DND-41 (cell line): ENCODE results near the gene ARHGAP15.

Source experiments
- ATAC-seq: fragments of 200-7000 bp; cut with Tn5 transposase; 3 replicates; pipeline ENCODE4 v1.9.1; 2021; ENCODE audit warnings: low read depth; ENCODE audit not compliant: insufficient read depth
- DNase-seq: peaks from one replicate; pipeline ENCODE4 v3.0.0-alpha.2; 2020
- H2AFZ ChIP-seq: 2 replicates; pipeline ENCODE4 v1.6.0; 2012; ENCODE audit warnings: low read depth, low read length
- H3K27ac ChIP-seq: 2 replicates; pipeline ENCODE4 v1.5.1; 2012; ENCODE audit warnings: low read length, inconsistent platforms
- H3K27me3 ChIP-seq: fragments of 200-600 bp; sonication (generic); 2 replicates; pipeline ENCODE4 v1.6.0; 2012; ENCODE audit warnings: low read length, mild to moderate bottlenecking, inconsistent platforms; ENCODE audit not compliant: insufficient read depth, poor library complexity
- H3K36me3 ChIP-seq: 2 replicates; pipeline ENCODE4 v1.5.1; 2012; ENCODE audit warnings: low read length, inconsistent platforms; ENCODE audit not compliant: insufficient read depth
- H3K4me1 ChIP-seq: 2 replicates; pipeline ENCODE4 v1.5.1; 2012; ENCODE audit warnings: mild to moderate bottlenecking, low read length; ENCODE audit not compliant: insufficient read depth
- H3K4me2 ChIP-seq: 2 replicates; pipeline ENCODE4 v1.6.0; 2012; ENCODE audit warnings: mild to moderate bottlenecking, moderate library complexity, low read length, inconsistent platforms; ENCODE audit not compliant: insufficient read depth
- H3K4me3 ChIP-seq, 2 experiments: fragments of 200-600 bp in 1 of 2; shearing (Covaris generic) in 1 of 2; 2 replicates each; pipeline ENCODE4 v1.5.1; 2012 to 2016; ENCODE audit warnings: inconsistent platforms in 2 of 2, low read length in 2 of 2, mild to moderate bottlenecking in 2 of 2, low read depth in 1 of 2, moderate library complexity in 1 of 2
- H3K79me2 ChIP-seq: 2 replicates; pipeline ENCODE4 v1.6.0; 2012; ENCODE audit warnings: low read length, inconsistent platforms; ENCODE audit not compliant: insufficient read depth
- H3K9ac ChIP-seq: 2 replicates; pipeline ENCODE4 v1.6.0; 2012; ENCODE audit warnings: low read depth, mild to moderate bottlenecking, inconsistent platforms, low read length, moderate library complexity
- H3K9me3 ChIP-seq: 2 replicates; pipeline ENCODE4 v1.5.1; 2012; ENCODE audit warnings: low read length, moderate library complexity, mild to moderate bottlenecking, inconsistent platforms; ENCODE audit not compliant: insufficient read depth, severe bottlenecking
- H4K20me1 ChIP-seq: 2 replicates; pipeline ENCODE4 v1.6.0; 2012; ENCODE audit warnings: low read length; ENCODE audit not compliant: insufficient read depth
- EZH2 ChIP-seq: IDR thresholded peaks from 3 replicates; pipeline ENCODE4 v1.6.1; 2012; ENCODE audit warnings: borderline replicate concordance, low read depth, mild to moderate bottlenecking, moderate library complexity, low read length, inconsistent platforms; ENCODE audit not compliant: severe bottlenecking
- TF ChIP-seq, protein P1 (sequence below): IDR thresholded peaks from 2 replicates; pipeline ENCODE4 v1.5.1; 2012; ENCODE audit warnings: borderline replicate concordance, low read length, moderate library complexity, mild to moderate bottlenecking; ENCODE audit not compliant: poor library complexity, severe bottlenecking; ENCODE audit errors: extremely low read depth

The ARHGAP15 gene

DNA sequence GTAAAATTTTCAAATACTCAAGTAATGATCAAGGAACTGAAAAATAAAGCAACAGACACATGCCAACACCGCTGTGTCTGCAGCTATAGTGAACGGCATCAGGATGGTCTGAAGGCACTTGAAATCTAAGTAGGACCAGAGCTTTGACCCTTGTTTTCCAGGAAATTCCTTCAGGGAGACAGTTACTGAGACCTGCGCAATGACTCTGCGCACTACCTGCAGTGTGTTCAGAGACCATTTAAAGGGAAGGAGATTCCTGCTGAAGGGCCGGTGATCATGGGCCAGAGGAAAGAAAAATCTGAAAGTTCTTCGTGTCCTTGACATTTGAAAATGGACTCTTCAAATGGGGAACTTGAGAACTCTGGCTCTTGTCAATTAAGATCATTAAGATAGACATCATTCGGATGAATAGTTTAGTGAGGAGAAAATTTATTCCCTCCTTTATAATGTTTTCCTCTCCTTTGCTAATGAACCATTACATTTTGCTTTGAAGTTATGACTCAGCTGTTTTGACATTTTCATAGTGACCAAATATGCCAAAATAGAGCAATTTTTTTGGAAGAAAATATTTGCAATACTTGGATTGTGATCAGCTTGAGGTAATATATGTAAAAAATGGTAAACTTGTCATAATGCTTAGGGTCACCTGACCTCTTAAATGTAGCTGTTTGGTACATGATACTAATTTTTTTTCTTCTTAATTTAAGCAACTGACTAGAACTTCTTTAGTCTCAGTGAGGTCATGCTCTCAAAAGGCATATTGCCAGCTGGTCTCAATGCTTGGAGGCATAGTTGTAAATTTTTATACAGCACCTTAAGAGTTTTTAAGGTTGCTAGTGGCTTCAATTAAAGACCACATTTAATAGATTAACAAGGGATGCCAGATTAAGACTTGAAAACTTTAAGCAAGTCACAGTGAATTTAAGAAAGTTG, 329.3 kb downstream of the ARHGAP15 start:
- Histone ChIP-seq H3K9ac (no peak overlapping the region), H3K27ac (no peak overlapping the region), H2AFZ (no peak overlapping the region), H3K79me2 (no peaks in the 10 kb centered on the region), H3K4me1 (no peaks in the 10 kb centered on the region), H3K4me2 (no peak overlapping the region), H3K4me3 (no peak overlapping the region), H3K9me3 (no peaks in the 10 kb centered on the region), H3K36me3 (peaks cover 19% of the 10 kb centered on the region; the same call in 1 of the 2 replicates), H4K20me1 (no peaks in the 10 kb centered on the region), H3K27me3 (no peaks in the 10 kb centered on the region)
- TF ChIP-seq EZH2 = no peak
- TF ChIP-seq, protein P1, sequence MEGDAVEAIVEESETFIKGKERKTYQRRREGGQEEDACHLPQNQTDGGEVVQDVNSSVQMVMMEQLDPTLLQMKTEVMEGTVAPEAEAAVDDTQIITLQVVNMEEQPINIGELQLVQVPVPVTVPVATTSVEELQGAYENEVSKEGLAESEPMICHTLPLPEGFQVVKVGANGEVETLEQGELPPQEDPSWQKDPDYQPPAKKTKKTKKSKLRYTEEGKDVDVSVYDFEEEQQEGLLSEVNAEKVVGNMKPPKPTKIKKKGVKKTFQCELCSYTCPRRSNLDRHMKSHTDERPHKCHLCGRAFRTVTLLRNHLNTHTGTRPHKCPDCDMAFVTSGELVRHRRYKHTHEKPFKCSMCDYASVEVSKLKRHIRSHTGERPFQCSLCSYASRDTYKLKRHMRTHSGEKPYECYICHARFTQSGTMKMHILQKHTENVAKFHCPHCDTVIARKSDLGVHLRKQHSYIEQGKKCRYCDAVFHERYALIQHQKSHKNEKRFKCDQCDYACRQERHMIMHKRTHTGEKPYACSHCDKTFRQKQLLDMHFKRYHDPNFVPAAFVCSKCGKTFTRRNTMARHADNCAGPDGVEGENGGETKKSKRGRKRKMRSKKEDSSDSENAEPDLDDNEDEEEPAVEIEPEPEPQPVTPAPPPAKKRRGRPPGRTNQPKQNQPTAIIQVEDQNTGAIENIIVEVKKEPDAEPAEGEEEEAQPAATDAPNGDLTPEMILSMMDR = no peak
- no peak for ATAC-seq
- no peak for DNase-seq

DNA sequence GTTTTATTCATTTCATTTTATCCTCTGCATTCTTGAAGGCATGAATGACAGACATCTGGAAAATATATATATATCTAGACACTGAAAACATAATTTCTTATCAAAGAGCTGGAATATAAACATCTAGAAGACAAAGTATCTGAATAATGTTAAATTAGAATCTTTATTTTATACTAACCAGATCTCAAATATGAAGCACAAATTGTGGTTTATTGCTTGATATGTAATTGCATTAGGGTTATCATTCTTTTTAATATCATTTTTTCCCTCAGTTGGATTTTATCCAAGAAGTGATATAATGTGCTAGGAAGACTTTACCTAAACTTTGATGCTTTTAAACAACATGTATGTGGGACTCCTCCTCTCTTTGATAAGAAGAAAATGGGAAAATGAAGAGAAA, 331.2 kb downstream of the ARHGAP15 start:
- H3K4me1 ChIP-seq = no peaks in the 10 kb centered on the region
- ATAC-seq (no peak), DNase-seq (no peak)
- peaks cover 17% of the 10 kb centered on the region; the same call in 1 of the 2 replicates for H3K36me3 ChIP-seq
- H3K4me2 ChIP-seq = no peak overlapping the region
- TF ChIP-seq, protein P1 = no peak
- no peak for TF ChIP-seq EZH2
- H3K9ac ChIP-seq = no peak overlapping the region
- no peak overlapping the region for H3K4me3 ChIP-seq
- H3K79me2 ChIP-seq = no peaks in the 10 kb centered on the region
- H3K27me3 ChIP-seq = no peaks in the 10 kb centered on the region
- no peak overlapping the region for H2AFZ ChIP-seq
- no peak overlapping the region for H3K27ac ChIP-seq
- H4K20me1 ChIP-seq = no peaks in the 10 kb centered on the region
- no peaks in the 10 kb centered on the region for H3K9me3 ChIP-seq

- DNase-seq (no peak), ATAC-seq (peak; percentile 56; the same call in 1 of the 3 replicates)
- Histone ChIP-seq H3K79me2 (no peaks in the 10 kb centered on the region), H3K4me3 (no peak overlapping the region), H3K27me3 (no peaks in the 10 kb centered on the region), H4K20me1 (no peaks in the 10 kb centered on the region), H3K36me3 (peaks cover 24% of the 10 kb centered on the region), H2AFZ (no peak overlapping the region), H3K4me2 (no peak overlapping the region), H3K9ac (no peak overlapping the region), H3K4me1 (no peaks in the 10 kb centered on the region), H3K9me3 (no peaks in the 10 kb centered on the region), H3K27ac (no peak overlapping the region)
- TF ChIP-seq, protein P1 = no peak
- TF ChIP-seq EZH2 = no peak
These were observed 334.5 kb downstream of the ARHGAP15 start for GRCh38 chr2:143463719-143464118.
